Astrocyte of the spinal cord (primary cell): ENCODE measurements around the gene WWTR1.

Source experiments
- DNase-seq: peaks from one replicate; pipeline ENCODE4 v3.0.0; 2011; ENCODE audit warnings: low read depth, low spot score
- H3K4me3 ChIP-seq: 2 replicates; pipeline ENCODE4 v1.5.1; 2011; ENCODE audit warnings: low read depth, mild to moderate bottlenecking, low read length, moderate library complexity
- CTCF ChIP-seq: IDR thresholded peaks from 2 replicates; pipeline ENCODE4 v1.5.1; 2012; ENCODE audit warnings: low read depth, mild to moderate bottlenecking, low read length, inconsistent platforms
- in situ Hi-C: cut with HindIII; loops from 2 replicates; pipeline ENCODE4 v1.10.0; 2017; ENCODE audit warnings: low sequenced_read_pairs

The WWTR1 gene

GRCh38 chr3:149655826-149656574 is 1.8 kb downstream of the WWTR1 start:
- no peak for DNase-seq
- H3K4me3 ChIP-seq: peak overlapping the region; percentile 66
- in situ Hi-C loops: no loop called here
- TF ChIP-seq CTCF: no peak

GRCh38 chr3:149654188-149654601 is 3.6 kb downstream of the WWTR1 start:
- peak overlapping the region; percentile 66 for H3K4me3 ChIP-seq
- TF ChIP-seq CTCF: no peak
- in situ Hi-C loops: no loop called here
- DNase-seq: peak; percentile 45

GRCh38 chr3:149653564-149653963 is 4.3 kb downstream of the WWTR1 start:
- TF ChIP-seq CTCF: no peak
- peak overlapping the region; percentile 66 for H3K4me3 ChIP-seq
- in situ Hi-C loops: no loop called here
- DNase-seq: no peak

GRCh38 chr3:149653136-149653535 is 4.7 kb downstream of the WWTR1 start:
- no peak for TF ChIP-seq CTCF
- peak overlapping the region; percentile 66 for H3K4me3 ChIP-seq
- DNase-seq: no peak
- in situ Hi-C loops: no loop called here

GRCh38 chr3:149650828-149651227 is 7.0 kb downstream of the WWTR1 start:
- H3K4me3 ChIP-seq: no peak overlapping the region
- DNase-seq: no peak
- in situ Hi-C loops: no loop called here
- TF ChIP-seq CTCF: no peak

- in situ Hi-C loops: no loop called here
- H3K4me3 ChIP-seq: no peak overlapping the region
- no peak for TF ChIP-seq CTCF
- no peak for DNase-seq
These were observed 9.3 kb downstream of the WWTR1 start for GRCh38 chr3:149648525-149648924.
